ENCODE data around the gene PLA2G4A.

DNA sequence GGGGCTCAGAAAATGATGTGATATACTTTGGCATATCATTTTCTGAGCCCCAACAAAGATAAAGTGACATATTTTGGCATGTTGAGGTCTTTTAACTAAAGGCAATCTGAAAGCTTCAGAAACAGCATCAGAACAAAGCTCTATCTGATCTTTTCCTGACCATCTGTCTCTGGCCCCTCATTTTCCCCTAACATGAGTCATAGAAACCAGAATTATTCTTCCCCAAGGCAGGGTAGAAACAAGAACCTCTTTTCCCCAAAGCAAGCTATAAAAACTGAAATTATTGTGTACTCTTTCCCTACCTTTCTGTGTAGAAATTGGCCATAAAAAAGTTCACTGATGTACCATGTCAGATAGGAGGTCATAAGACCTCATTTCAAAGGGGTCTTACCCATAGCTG lies 48.7 kb upstream of the PLA2G4A start:
- TF ChIP-seq SMC3 (conservative IDR thresholded peaks at IDR 0.05; ENCODE audit: poor library complexity) (no peak), EP300 (conservative IDR thresholded peaks at IDR 0.05; ENCODE audit: poor library complexity, severe bottlenecking) (no peak)

Measured in neural cell (in vitro differentiated cells).